Naive thymus-derived CD8-positive, alpha-beta T cell (primary cell): ENCODE data around the gene KIF3A. TPM values are rescaled to one million over a fixed set of nuclear protein-coding genes. Genes with fewer than 3 reads are reported as not detected.

Experiments used
- ATAC-seq, 2 donors: fragments of 150-1000 bp; cut with Tn5 transposase in 1 of 2; sonication (Bioruptor Pico), chemical (Tn5 transposase) in 1 of 2; 1 replicate in 1 of 2; 2 replicates in 1 of 2; pipeline ENCODE4 v1.10.0; 2021; ENCODE audit warnings: mild to moderate bottlenecking in 2 of 2, moderate library complexity in 2 of 2
- POLR2A ChIA-PET: fragments of 350-600 bp; sonication (Branson Sonifier 250); formaldehyde crosslinking; loops from one replicate; lab custom pipeline; 2021; ENCODE audit warnings: antibody characterized with exemption; lab: Charles Lee
- DNase-seq, 10 donors: peaks; one replicate each; pipeline versions ENCODE4 v3.0.0 to v3.0.0-alpha.2; 2020 to 2022
- H3K27ac Mint-ChIP-seq, 10 donors: one replicate each; pipeline ENCODE4 v1.8.0; 2020 to 2022; ENCODE audit warnings: mild to moderate bottlenecking in 10 of 10, mixed read lengths in 10 of 10, moderate library complexity in 4 of 10, inconsistent platforms in 1 of 10
- H3K27me3 Mint-ChIP-seq, 5 donors: one replicate each; pipeline ENCODE4 v1.8.0; 2021 to 2022; ENCODE audit warnings: mixed read lengths in 5 of 5
- H3K36me3 Mint-ChIP-seq, 3 donors: one replicate each; pipeline ENCODE4 v1.8.0; 2020 to 2022; ENCODE audit warnings: mixed read lengths in 3 of 3, mild to moderate bottlenecking in 2 of 3, inconsistent platforms in 1 of 3
- H3K4me1 Mint-ChIP-seq, 4 donors: one replicate each; pipeline ENCODE4 v1.8.0; 2021 to 2022; ENCODE audit warnings: mixed read lengths in 4 of 4
- H3K4me3 Mint-ChIP-seq, 10 donors: one replicate each; pipeline ENCODE4 v1.8.0; 2020 to 2022; ENCODE audit warnings: mild to moderate bottlenecking in 10 of 10, mixed read lengths in 10 of 10, moderate library complexity in 6 of 10, inconsistent platforms in 1 of 10
- H3K9me3 Mint-ChIP-seq, 9 donors: one replicate each; pipeline ENCODE4 v1.8.0; 2020 to 2022; ENCODE audit warnings: mixed read lengths in 9 of 9, mild to moderate bottlenecking in 3 of 9, inconsistent platforms in 1 of 9, moderate library complexity in 1 of 9
- polyA plus RNA-seq, 3 donors: library from polyadenylated mRNA; unstranded; fragments of 300-500 nt; fragmentation: Illumina TruSeq; gene quantifications; one replicate each; pipeline ENCODE4 v1.2.3, GENCODE V29; 2021
- total RNA-seq, 8 experiments: library from RNA in 2 of 8; stranded (reverse) in 2 of 8; gene quantifications; one replicate each; pipeline ENCODE4 v1.2.3 and lab custom pipeline; 2021 to 2026

Gene KIF3A
- total and polyA plus RNA-seq, 5 experiments from 2014 or later, result 8.5 to 16.9 (median 13.5) TPM

DNA sequence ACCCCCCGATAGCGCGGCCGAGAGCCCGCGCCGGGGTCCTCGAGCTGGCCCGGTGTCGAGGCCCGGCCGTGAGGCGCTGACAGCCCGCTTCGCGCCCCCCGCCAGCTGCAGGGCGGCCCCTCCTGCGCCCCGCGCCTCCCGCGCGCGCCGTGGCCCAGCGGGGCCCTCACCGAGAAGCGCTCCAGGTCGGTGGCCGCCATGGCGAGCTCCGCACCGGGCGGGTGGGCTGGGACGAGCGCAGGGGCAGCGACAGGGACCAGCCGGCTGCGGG, 39.5 kb upstream of the KIF3A start:
- POLR2A ChIA-PET, result interaction anchor here (0.6 to 1.4 kb wide), 3 partner anchors 22 to 187 kb away, joined by 3 to 6 read pairs (median 3); partner anchors contain the start of genes AFF4 and CCNI2
- H3K4me1 Mint-ChIP-seq, result peaks cover 16 to 54% (median 30%) of the 10 kb centered on the region in 4 donors
- no peaks in the 10 kb centered on the region for H3K36me3 Mint-ChIP-seq
- peak overlapping the region in 1 of 10 donors; percentile 50 for H3K4me3 Mint-ChIP-seq
- peak; percentile 68 to 80 for ATAC-seq
- no peak overlapping the region for H3K27ac Mint-ChIP-seq
- no peaks in the 10 kb centered on the region for H3K9me3 Mint-ChIP-seq
- peaks cover 0 to 38% (median 32%) of the 10 kb centered on the region in 5 donors for H3K27me3 Mint-ChIP-seq
- peak in 2 of 10 donors; percentile 24 to 29 for DNase-seq

DNA sequence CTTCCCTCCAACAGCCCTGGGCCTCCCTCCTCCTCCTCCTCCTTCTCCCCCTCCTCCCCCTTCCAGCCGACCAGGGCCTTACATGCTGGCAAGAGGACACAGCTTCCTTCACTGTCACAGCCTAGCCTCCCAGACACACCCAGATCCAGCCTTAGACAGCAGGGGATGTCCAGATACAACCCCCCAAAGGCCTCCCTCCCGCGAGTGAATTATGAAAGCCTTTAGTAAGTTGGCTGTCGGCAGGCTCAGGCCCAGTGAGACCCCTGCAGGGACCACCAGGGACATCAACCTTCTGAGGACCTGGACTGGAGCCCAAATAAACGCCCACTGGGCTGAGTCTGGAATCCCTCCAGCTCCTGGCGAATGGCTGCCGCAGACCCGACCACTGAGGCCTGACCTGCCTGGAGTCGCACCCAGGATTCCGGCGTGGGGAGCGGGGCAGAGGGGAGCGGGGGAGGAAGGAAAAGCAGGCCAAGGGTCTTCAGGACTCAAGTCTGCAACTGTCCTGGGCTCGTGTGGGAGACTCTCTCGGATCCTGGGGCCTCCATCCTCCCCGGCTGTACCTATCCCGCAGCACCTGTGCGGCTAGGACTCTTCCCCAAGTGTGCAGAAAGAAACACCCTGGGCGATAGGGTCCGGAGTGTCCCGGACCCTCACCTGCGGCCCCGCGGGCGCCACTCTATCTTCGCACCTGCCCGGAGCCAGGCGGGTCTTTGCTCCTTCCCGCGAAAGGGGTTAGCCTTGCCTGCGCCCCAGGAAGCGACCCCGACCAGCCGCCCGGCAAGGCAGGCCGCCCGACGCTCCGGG, 39.0 kb upstream of the KIF3A start:
- Mint-ChIP-seq H3K36me3 (no peaks in the 10 kb centered on the region), H3K27ac (peak overlapping the region in 3 of 10 donors; percentile 36 to 80 (median 41)), H3K4me3 (peak overlapping the region; percentile 50 to 82 (median 68)), H3K9me3 (no peaks in the 10 kb centered on the region), H3K4me1 (peaks cover 14 to 49% (median 29%) of the 10 kb centered on the region in 4 donors), H3K27me3 (peaks cover 0 to 34% (median 26%) of the 10 kb centered on the region in 5 donors)
- DNase-seq (no peak), ATAC-seq (peak in 1 of 2 donors; percentile 19)
- POLR2A ChIA-PET, result interaction anchor here (0.5 to 1.2 kb wide), 5 partner anchors 22 to 1434 kb away, joined by 3 read pairs; partner anchors contain the start of genes AFF4 and CCNI2

DNA sequence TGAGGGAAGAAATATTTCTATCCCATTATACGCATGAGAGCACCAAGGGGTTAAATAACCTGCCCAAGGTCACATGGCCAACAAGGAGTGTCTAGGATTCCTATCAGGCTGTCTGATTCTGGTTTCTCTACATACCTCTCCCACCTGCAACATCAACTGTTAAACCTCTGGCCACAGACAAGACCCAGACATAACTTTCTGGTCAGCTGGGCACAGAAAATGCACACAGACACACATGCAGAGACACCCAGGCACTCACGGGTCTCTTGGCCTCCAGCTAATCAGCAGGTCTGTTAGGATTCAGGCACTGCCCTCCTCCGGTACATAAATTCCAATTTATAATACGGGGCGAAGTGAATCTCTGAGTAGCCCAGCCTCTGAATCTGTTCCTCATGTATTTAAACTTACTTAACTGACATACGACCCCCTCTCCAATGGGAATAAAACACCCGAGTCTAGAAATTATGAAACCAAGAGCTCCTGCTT, 38.2 kb upstream of the KIF3A start:
- H3K9me3 Mint-ChIP-seq, result no peaks in the 10 kb centered on the region
- no peaks in the 10 kb centered on the region for H3K36me3 Mint-ChIP-seq
- POLR2A ChIA-PET, result interaction anchor here (0.5 to 0.8 kb wide), 4 partner anchors 28 to 1433 kb away, joined by 3 to 4 read pairs (median 3); partner anchors contain the start of gene CCNI2
- H3K27ac Mint-ChIP-seq, result peak overlapping the region in 1 of 10 donors; percentile 41
- peaks cover 14 to 41% (median 24%) of the 10 kb centered on the region in 4 donors for H3K4me1 Mint-ChIP-seq
- H3K4me3 Mint-ChIP-seq, result peak overlapping the region; percentile 2 to 82 (median 64)
- DNase-seq (no peak), ATAC-seq (no peak)
- H3K27me3 Mint-ChIP-seq, result peaks cover 0 to 32% (median 25%) of the 10 kb centered on the region in 5 donors

DNA sequence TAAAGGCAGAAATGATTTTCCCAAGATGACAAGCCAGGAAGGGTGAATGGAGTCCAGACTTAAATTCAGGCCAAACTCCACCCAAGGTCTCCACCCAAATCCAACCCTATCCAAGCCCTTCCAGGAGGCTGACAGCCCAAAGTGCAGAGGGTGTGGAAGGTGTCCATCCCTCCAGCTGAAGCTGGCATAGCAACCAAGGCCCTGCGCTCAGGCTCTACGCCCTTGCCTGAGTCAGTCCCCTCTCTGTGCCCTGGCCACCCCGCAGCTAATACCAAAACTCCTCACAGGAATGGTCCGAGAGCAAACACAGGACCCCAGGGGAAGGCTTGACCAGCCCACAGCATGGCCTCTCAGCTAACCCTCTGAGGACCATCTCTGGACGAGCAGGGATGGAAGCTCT, 37.5 kb upstream of the KIF3A start:
- POLR2A ChIA-PET, result interaction anchor here (0.5 kb wide), 1 partner anchor 94 kb away, joined by 4 read pairs; no protein-coding TSS in a partner anchor
- peaks cover 0 to 31% (median 21%) of the 10 kb centered on the region in 5 donors for H3K27me3 Mint-ChIP-seq
- H3K27ac Mint-ChIP-seq, result no peak overlapping the region
- no peaks in the 10 kb centered on the region for H3K36me3 Mint-ChIP-seq
- H3K9me3 Mint-ChIP-seq, result no peaks in the 10 kb centered on the region
- H3K4me1 Mint-ChIP-seq, result peaks cover 13 to 35% (median 21%) of the 10 kb centered on the region in 4 donors
- ATAC-seq (no peak), DNase-seq (no peak)
- peak overlapping the region in 2 of 10 donors; percentile 14 to 82 for H3K4me3 Mint-ChIP-seq

- DNase-seq (no peak), ATAC-seq (no peak)
- H3K27me3 Mint-ChIP-seq, result peaks cover 0 to 29% (median 16%) of the 10 kb centered on the region in 5 donors
- peaks cover 11 to 30% (median 18%) of the 10 kb centered on the region in 4 donors for H3K4me1 Mint-ChIP-seq
- POLR2A ChIA-PET, result no interaction called here
- H3K9me3 Mint-ChIP-seq, result no peaks in the 10 kb centered on the region
- no peak overlapping the region for H3K27ac Mint-ChIP-seq
- peak overlapping the region in 1 of 10 donors; percentile 24 for H3K4me3 Mint-ChIP-seq
- H3K36me3 Mint-ChIP-seq, result no peaks in the 10 kb centered on the region
These were observed 37.1 kb upstream of the KIF3A start for GRCh38 chr5:132774406-132774805.

GRCh38 chr5:132773601-132774355, 36.4 kb upstream of the KIF3A start:
- POLR2A ChIA-PET, result interaction anchor here (1.1 kb wide), 1 partner anchor 283 kb away, joined by 3 read pairs; the partner anchor contains the start of gene IRF1
- Mint-ChIP-seq H3K27me3 (peaks cover 0 to 26% (median 10%) of the 10 kb centered on the region in 5 donors), H3K9me3 (no peaks in the 10 kb centered on the region), H3K27ac (no peak overlapping the region), H3K4me3 (peak overlapping the region in 3 of 10 donors; percentile 24 to 58 (median 31)), H3K4me1 (peaks cover 11 to 24% (median 17%) of the 10 kb centered on the region in 4 donors), H3K36me3 (no peaks in the 10 kb centered on the region)
- no peak for ATAC-seq
- DNase-seq, result no peak

DNA sequence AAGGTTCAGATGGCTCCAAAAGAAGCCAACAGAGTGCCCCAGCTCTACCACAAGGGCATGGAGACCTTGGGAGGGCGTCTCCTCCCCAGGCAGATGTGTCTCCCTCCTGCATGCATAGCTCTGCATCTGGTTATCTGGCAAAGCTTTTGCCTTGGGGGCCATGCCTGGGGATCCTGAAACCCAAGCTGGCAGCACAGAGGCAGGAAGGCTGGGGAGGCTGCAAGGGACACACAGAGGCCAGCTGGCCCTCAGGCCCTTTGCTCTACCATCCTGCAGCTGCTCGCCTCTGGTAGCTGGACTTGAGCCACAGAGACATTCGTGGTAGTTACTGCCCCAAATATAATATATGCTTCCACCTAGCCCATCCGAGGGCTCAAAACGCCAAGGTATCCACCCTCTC, 35.8 kb upstream of the KIF3A start:
- Mint-ChIP-seq H3K9me3 (no peaks in the 10 kb centered on the region), H3K4me1 (peaks cover 8 to 18% (median 12%) of the 10 kb centered on the region in 4 donors), H3K27me3 (peaks cover 0 to 21% (median 3%) of the 10 kb centered on the region in 5 donors), H3K36me3 (no peaks in the 10 kb centered on the region), H3K4me3 (no peak overlapping the region), H3K27ac (peak overlapping the region in 1 of 10 donors; percentile 25)
- POLR2A ChIA-PET, result interaction anchor here (1.1 kb wide), 1 partner anchor 283 kb away, joined by 3 read pairs; the partner anchor contains the start of gene IRF1
- DNase-seq (no peak), ATAC-seq (no peak)

DNA sequence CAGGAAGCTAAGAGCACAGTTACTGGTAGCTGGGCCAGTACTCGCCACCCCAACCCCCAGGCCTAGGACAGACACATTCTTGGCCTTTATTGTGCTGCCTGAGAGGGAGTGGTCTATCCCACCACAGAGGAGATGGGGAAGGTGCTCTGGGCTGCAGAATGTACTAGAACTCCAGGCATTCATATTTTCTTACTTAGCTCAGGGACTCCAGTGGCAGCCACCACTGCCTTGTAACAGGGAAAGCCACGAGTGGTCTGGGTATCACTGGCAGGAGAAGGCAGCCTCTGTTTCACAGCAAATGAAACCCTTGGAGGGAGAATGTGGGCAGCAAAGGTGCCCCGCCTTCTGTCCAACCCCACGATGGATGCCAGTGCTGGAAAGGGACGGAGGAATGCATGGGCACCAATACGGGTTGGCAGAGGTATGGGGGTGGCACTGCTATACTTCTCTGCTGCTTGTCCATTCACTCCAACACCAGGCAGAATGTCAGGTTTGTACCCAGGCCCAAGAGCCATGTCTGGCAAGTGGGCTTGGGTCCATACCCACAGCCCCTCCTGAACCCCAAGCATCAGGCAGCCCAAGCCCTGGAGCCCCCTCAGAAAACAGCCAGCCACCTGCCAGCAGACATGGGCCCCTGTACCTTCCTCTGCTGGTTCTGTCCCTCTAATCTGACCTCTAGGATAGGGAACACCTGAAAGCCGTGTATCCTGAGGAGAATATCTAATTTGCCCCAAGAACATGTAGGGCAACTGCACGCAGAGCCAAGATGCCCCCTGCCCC, 35.1 kb upstream of the KIF3A start:
- H3K4me1 Mint-ChIP-seq, result peaks cover 5 to 14% (median 8%) of the 10 kb centered on the region in 4 donors
- ATAC-seq, result no peak
- peak overlapping the region in 1 of 10 donors; percentile 25 for H3K27ac Mint-ChIP-seq
- H3K36me3 Mint-ChIP-seq, result no peaks in the 10 kb centered on the region
- POLR2A ChIA-PET, result interaction anchor here (1.1 kb wide), 1 partner anchor 282 kb away, joined by 3 read pairs; the partner anchor contains the start of gene IRF1
- H3K4me3 Mint-ChIP-seq, result peak overlapping the region in 1 of 10 donors; percentile 6
- peaks cover 0 to 16% (median 0%) of the 10 kb centered on the region in 5 donors for H3K27me3 Mint-ChIP-seq
- DNase-seq, result no peak
- no peaks in the 10 kb centered on the region for H3K9me3 Mint-ChIP-seq

GRCh38 chr5:132771503-132771998, 34.2 kb upstream of the KIF3A start:
- no peak overlapping the region for H3K27ac Mint-ChIP-seq
- H3K4me1 Mint-ChIP-seq, result peaks cover 5 to 14% (median 8%) of the 10 kb centered on the region in 4 donors
- peaks cover 0 to 16% (median 0%) of the 10 kb centered on the region in 5 donors for H3K27me3 Mint-ChIP-seq
- DNase-seq (no peak), ATAC-seq (no peak)
- H3K9me3 Mint-ChIP-seq, result no peaks in the 10 kb centered on the region
- POLR2A ChIA-PET, result no interaction called here
- H3K4me3 Mint-ChIP-seq, result no peak overlapping the region
- H3K36me3 Mint-ChIP-seq, result no peaks in the 10 kb centered on the region

GRCh38 chr5:132770476-132771159, 33.3 kb upstream of the KIF3A start:
- H3K4me1 Mint-ChIP-seq, result peaks cover 3 to 8% (median 5%) of the 10 kb centered on the region in 4 donors
- ATAC-seq (no peak), DNase-seq (no peak)
- peaks cover 0 to 13% (median 0%) of the 10 kb centered on the region in 5 donors for H3K27me3 Mint-ChIP-seq
- POLR2A ChIA-PET, result no interaction called here
- H3K27ac Mint-ChIP-seq, result no peak overlapping the region
- H3K4me3 Mint-ChIP-seq, result no peak overlapping the region
- H3K36me3 Mint-ChIP-seq, result no peaks in the 10 kb centered on the region
- H3K9me3 Mint-ChIP-seq, result no peaks in the 10 kb centered on the region

DNA sequence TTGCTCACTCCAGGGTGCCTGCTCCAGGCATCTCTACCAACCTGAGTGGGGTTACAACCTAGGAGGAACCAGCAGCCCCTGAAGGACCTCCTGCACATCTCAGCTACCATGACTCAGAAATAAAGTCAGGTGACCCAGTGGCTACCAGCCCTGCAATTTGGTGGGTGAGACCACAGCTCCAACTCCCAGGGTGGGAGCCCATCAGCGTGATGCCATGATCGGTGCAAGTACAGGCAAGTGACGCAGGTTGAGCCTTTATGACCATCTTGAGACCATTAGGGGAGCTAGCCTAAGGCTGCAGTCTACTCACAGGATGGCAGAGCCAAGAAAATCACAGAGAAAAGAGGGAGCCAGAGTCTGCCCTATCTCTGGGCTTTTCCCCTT, 31.1 kb upstream of the KIF3A start:
- peaks cover 0 to 2% (median 0%) of the 10 kb centered on the region in 4 donors for H3K4me1 Mint-ChIP-seq
- H3K9me3 Mint-ChIP-seq, result no peaks in the 10 kb centered on the region
- no peak overlapping the region for H3K27ac Mint-ChIP-seq
- H3K27me3 Mint-ChIP-seq, result no peaks in the 10 kb centered on the region
- no peak for ATAC-seq
- no peak for DNase-seq
- POLR2A ChIA-PET, result no interaction called here
- H3K36me3 Mint-ChIP-seq, result peaks cover 0 to 1% (median 0%) of the 10 kb centered on the region in 3 donors
- no peak overlapping the region for H3K4me3 Mint-ChIP-seq
